HG03439 (cell line): Measurements from ENCODE around the gene SLC24A3.

Source experiments
- ATAC-seq: cut with Tn5 transposase; IDR thresholded peaks from one replicate; pipeline ENCODE4 v1.9.1; 2021; ENCODE audit warnings: mild to moderate bottlenecking, moderate library complexity; ENCODE audit not compliant: unreplicated experiment

Gene SLC24A3

DNA sequence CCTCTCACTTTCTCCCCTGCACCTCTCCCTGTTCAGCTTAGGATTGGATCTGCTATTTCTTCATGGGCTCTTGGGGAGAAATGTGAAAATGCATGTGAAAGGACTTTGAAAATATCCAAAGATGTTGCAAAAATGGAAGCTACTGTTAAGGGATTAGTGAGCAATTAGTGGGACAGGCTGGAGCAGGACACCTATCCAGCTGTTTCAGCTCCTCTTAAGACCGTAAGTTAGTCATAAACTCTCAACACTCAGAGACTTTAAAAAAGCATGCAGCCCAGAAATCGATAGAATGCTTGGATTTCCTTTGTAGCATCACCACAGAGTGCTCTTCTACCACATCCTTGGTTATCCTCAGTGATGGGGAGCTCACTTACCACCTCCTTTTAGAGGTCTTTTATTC lies 88.7 kb downstream of the SLC24A3 start:
- ATAC-seq: no peak

DNA sequence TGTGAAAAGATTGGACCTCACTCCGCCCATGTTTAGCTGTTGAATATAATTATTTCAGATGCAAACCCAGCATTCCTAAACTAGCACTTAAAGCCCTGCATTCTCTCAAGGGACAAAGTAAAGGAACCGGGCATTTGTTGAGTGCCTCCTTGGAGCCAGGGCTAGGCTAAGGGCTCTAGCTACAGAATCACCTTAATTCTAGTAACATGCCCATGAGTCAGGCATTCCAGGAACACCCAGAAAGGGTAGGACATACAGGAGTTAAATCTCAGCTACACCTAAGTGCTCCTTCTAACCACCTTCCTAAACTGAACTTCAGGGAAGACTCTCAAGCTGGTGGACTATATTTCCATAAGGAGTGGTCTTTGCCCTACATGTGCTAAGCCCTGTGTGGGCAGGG lies 89.4 kb downstream of the SLC24A3 start:
- ATAC-seq: no peak

DNA sequence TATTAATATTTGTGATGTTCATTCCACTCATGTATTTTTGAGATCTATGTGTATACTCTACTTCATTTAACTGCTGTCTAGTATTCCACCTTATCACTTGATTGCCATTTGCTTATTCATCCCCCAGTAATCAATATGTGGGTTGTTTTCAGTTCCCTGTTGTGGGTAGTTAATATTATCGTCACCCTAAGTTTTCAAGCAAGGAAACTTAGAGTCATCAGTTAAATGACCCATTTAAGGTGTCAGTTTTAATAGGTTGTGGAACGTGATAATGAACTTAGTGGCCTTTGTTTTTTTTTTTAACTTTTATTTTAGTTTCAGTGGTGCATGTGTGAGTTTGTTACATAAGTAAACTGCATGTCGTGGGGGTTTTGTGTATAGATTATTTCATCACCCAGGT lies 90.3 kb downstream of the SLC24A3 start:
- ATAC-seq: no peak

DNA sequence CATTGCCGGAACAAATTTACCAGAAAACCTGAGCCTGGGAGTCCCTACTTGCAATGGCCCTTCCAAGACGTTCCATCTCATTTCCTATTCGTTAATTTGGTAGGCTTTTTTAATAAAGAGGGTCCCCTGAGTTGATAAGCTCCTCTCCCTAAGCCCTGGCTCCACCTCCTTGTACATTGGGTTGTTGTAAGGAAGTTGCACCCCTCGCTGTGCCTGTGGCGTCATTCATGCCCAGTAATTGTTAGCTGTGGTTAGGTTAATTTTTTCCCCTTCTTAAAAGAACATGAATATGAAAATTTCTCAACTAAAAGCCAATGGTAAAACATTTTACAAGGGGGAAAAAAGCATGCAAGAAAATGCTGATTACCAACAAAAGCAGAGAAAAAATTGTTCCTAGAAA lies 91.9 kb downstream of the SLC24A3 start:
- no peak for ATAC-seq

DNA sequence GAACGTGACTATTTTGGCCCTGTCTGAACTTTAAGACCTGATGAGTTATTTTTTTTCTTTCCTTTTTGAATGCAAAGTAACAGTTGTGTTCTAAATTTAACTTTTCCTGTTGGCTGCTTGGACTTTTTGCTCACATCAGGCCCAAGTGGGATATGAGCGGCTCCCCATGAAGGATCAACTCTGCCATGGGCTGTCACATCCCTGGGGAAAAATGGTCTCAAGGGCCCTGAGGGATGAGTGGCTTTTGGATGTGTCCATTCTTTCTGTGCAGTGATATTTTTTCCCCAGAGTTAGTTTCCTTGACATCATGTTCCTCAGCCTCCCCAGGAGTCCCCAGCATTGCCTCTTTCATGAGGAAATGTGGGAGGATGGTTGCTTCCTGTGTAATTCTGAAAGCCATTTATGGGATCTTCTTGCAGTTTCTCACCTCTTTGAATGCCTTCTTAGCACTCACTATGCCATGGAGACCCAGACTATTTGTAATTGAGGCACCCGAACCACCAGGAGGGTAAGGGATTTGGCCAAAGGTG lies 92.5 kb downstream of the SLC24A3 start:
- ATAC-seq: no peak

DNA sequence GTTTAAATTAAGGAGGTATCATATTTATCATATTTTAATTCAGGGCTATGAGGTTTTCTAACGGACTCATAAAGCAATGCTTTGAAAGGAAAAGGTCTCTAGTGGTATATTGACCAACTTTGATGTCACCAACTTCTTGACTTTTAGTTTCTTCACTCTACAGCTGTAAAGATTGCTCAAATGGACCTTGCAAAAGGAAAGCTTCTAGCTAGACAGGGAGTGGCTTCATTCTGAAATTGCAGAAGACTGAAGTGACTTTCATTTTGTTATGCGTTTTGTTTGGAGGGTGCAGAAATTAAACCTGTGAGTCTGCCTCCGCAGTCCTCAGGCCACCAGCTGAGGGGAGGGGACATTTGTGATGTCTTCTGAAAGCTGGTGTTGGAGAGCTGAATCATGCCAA lies 95.7 kb downstream of the SLC24A3 start:
- no peak for ATAC-seq

DNA sequence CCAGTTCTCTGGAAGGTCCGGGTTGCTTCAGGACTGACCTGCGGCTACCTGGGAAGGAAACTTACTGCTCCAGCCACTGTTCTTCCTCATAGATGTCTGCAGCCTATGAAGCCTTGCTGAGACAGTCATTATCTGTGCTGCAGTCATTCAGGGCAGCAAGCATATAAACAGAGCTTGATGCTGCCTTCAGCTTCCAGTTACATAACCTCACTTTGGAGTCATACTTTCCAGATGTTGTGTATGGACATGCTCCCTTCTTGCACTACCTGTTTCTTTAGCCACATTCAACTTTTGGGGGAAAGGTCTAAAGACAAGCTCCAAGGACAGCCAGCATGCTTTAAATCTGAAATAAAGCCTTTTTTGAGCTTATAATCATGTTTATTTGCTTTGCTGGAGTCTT lies 98.1 kb downstream of the SLC24A3 start:
- ATAC-seq: no peak

DNA sequence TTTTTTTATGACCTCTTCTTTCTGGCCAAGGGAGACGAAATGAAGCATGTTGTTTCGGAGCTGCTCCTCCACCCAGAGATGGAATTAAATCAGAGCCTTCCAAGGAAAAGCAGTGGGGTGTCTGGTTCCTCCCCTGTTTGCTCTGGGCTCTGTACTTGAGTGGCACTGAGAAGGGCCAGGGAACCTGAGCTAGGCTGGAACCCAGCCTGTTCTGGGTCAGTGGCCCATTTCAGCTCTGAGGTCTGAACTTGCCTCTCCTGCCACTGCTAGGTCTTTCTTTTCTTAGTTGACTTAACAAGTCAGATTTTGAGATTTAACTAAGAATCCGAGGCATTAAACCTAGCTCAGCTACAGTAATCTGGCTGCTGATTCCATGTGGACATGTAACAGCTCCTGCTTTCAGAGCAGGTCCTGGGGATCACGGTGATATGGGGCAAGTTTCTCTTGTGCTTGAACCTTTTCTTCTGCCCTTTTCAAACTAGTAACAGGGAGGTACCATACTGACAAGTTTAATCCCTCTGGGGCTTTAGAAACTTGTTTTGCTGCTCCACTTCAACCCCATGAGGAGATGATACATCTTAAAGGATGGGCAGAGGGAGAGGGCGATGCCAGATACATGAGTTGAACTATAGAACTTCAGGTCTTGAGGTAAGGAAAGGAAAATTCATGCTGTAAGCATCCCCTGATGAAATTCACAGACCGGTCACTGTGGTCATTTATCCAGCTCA lies 101.1 kb downstream of the SLC24A3 start:
- no peak for ATAC-seq

DNA sequence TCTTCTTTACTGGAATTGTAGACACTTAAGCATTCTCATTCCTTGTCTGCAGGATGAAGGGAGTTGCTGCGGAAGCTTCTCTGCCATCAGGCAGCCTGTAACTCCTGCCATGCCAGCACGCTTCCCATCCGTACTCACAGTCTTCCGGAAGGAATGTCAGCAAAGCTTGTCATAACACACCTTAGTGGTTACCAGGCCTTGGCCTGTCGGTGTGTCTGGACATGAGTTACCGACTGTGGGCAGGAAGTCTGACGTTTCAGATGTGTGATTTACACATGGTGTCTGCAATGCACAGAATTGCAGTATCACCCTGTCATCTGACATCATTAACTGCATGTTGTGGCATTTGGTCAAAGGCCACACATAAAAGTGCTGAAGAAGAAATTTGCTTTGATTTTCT lies 102.2 kb downstream of the SLC24A3 start:
- no peak for ATAC-seq

DNA sequence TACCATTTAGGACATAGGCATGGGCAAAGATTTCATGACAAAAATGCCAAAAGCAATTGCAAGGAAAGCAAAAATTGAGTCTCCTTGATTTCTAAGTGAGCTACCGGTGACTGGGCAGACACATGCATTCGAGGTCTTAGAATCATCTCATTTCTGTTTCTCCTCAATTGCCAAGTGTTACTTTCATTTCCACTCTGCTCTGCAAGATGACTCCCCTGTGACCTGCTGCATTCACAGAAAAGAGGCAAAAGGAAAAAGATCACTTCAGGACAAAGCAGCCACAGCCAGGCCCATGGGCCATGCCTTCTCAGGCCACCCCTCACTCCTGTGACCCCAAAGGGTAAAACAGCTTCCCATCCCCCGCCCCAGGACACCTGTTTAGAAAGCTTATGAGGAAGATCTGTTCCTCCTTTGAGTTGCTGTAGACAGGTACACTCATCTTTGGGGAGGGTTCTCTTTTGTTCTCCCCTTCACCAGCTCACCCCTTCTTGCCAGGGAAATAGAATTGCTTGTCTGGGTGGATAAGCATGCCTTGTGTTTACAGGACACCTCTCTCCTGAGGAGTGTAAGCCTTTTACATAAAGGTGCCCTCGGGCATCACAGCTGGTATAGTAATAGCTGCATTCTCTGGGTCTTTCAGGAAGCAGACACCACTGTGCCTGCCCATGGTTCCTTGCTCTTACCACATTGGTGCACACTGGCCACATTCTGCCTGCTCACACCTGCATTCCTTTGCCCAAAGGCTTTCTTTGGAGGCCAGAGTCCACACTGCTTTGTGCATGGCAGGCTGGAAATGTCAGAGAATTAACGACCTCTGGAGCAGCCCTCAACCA lies 105.0 kb downstream of the SLC24A3 start:
- ATAC-seq: peak; percentile 48

DNA sequence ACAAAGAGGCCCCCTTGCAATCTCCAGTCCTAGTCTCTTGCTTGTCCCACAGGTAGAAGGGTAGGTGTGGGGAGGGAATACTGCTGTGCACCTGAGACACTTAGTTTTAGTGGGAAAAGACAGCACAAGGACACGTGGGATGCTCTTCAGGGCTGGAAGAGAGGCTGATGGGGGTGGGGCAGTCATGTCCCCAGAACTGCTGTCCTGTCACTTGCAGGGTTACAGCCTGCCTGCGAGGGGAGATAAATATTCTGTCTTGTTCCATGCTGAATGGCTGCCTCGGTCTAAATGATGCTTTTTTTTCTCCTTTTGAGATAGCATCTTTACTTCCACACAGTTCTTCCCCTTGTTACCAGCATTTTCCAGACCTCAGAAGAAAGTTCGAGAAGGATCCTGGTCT lies 106.2 kb downstream of the SLC24A3 start:
- ATAC-seq: no peak

DNA sequence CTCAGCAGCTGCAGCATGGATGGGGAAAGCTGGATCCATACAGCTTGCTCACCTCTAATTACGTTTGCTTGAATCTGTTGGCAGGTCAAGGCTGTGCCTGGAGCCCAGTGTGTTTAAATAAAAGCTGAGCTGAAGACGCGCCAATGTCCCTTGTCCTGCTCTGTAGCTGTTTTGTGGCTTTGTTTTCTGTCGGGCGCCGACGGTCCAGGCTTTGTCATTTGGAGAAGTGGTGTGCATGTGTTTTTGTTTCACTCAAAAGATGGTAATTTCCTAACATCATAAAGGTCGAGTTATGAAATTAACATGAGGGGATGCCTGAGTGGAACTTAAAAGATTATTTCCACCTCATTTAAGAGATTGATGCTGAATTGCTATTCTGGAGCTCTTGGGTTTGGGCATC lies 107.6 kb downstream of the SLC24A3 start:
- ATAC-seq: no peak

DNA sequence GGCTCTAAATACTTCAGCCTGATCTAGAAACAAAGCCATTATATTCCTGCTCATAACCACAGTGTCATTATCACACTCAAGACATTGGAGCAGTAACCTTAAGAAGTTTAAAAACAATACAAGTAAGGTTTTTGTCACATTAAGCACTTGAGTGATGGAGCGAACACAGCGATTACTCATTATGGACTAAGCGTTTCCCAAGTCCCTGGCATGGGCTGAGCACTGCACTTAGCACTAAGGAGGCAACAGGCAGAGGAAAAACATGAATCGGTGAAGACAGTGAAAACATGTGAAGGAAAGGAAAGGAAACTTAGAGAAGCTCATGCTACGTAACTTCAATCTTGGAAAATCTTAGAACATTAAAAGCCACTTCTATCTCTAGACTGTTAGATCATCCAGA lies 108.7 kb downstream of the SLC24A3 start:
- ATAC-seq: no peak

DNA sequence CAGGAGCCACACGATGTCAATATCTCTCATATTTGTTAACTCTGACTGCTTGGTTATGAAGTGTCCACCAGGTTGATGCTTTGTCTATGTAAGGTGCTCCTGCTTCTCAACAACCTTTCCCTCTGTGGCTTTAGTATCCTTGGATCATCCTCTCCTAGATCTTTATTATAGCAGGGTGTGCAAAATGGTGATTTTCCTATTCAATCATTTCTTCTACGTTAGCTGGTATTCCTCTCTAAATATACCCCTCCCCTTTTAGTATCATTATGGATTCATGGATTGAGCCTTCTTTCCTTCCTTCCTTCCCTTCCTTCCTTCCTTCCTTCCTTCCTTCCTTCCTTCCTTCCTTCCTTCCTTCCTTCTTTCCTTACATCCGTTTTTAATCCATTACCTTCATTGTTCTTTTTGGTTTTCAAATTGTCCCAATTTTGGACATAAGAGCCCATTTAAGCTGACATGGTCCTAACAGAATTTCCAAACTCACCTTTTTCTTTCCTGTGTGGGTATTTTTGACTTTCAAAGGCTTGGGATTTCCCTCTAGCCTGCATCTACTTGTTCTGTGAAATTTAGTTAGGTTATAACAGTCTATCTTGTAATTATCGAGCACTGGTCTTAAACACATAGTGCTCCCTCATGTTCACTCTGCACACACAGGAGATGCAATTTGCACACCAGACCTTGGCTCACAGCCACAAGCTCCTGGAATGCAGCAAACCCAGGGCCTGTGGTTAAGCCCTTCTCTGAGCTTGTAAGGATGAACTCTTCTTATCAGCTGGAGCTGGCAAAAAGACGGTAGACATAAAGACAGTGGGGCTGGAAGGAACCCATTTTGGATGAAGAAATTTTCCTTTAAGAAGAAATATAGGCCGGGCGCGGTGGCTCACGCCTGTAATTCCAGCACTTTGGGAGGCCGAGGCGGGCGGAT lies 109.9 kb downstream of the SLC24A3 start:
- ATAC-seq: no peak

DNA sequence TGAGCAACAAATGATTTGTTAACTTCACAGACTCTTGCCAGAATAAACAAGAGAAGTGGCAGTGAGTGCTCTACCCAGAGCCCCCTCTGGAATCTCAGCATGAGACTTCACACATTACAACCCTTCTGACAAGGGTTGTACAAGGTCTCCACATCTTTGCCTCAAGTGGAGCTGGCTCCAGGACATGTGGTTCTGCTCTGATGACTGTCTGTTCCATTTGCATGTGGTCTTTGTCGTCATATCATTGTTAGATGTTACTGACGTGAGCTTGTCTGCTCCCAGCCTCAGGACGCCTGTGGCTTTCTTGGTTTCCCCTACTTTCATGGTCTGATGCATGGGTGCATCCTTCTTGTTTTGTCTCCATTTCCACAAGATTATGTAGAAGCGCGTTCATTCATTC lies 115.0 kb downstream of the SLC24A3 start:
- no peak for ATAC-seq

DNA sequence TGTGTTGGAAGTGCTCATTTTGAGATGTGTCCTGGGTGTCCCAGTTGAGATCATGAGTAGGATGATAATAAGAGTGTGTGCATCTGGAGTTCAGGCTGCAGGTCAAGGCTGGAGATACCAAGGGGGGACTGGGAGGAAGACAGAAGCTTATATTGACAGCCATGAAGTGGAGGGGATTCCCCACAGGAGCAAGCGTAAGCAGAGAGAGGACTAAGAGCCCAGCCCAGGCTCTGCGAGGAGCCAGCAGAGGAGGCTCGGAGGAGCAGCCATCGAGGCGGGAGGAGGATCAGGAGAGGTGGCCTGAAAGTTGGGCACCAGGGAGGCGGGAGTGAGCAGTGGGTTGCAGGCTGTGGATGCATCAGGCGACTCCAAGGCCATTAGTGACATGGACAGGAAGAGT lies 116.2 kb downstream of the SLC24A3 start:
- no peak for ATAC-seq

DNA sequence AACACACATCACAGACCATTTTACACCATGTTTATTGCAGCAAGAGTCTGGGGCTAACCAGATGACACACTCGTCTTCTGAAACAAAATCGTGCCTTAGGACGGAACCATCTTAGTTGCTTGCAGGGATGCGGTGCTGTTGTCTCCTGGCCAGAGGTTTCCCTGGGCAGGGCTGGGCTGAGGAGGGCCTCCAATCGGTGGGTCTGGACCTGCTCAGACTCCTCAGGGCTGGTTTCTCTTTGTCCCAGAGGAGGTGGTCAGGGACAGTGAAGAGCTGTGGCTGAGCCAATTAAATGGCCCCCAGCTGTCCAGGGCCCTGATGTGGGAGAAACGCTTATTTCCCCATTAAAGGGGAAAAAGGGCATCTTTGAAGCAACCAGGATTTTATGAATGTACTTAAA lies 117.6 kb downstream of the SLC24A3 start:
- no peak for ATAC-seq

DNA sequence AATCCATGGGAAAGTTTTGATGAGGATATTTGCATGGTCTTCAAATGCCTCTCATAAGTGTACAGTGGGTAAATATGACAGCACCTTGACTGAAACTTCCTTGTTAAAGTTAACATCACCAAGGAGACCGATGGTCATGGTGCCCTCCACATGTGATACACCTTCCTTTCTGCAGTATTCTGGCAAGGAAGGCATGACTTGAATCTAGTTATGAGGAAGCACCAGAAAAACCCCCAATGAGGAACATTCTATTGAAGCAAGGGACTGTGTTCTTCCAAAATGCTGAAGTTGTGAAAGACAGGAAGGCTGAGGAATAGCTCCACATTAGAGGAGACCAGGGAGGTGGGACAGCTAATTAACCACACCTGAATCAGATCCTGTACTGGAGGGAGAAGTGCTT lies 118.3 kb downstream of the SLC24A3 start:
- ATAC-seq: no peak

DNA sequence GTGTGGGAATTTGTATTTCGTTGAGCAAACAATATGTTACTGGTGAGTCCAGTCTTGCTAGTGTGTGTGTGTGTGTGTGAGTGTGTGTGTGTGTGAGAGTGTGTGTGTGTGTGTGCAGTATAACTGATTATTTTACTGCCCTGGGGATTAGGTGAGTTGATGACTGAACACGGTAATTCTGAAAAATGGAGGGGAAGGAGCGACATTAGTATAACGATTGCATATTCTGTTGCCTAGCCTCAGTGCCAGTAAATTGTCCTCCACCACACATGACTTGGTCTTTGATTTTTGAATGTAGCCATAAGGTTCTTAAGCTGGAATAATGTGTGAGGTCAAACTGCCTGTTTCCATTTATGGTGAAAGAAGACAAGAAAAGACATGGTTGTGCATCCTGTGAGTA lies 121.1 kb downstream of the SLC24A3 start:
- ATAC-seq: no peak

DNA sequence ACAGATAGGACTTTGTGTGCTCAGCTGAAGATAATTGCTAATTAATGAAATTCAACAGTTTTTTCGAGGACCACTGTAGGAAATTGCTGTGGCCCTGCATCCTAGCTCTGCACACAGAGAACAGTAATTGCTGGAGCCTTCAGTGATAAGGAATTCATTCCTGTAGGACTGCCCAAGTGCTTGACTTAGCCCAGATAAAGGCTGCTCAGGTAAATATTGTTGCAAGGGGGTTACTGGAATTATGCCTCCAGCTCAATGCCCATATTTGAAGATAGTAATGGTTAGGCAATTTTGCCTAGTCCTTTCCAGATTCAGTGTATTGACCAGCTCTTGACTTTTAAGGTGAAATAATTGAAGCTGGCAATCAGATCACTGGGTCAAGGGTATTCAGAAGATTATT lies 122.9 kb downstream of the SLC24A3 start:
- no peak for ATAC-seq

DNA sequence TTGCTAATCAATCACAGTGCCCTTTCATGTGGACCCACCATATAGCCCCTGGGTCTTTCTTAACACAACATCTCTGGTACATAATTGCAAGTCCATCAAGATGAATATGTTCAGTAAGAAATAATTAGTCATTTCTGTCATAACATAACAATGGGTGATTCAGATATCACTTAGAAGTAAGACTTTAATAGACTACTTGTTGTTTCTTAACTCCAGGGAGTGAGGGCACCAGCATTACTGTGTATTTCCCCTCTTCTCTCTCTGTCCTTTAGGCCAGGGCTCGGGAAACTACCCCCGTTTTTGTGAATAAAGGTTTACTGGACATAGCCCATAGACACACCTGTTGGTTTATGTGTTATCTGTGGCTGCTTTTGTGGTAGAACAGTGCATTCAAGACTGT lies 123.5 kb downstream of the SLC24A3 start:
- no peak for ATAC-seq
